GM12875 (cell line): ENCODE measurements around the gene THEMIS.

Experiments used
- H3K4me3 ChIP-seq: one replicate; pipeline ENCODE4 v1.5.1; 2011; ENCODE audit warnings: low read depth, low read length, control low read depth
- TF ChIP-seq, protein P1 (sequence below): IDR thresholded peaks from 2 replicates; pipeline ENCODE4 v1.5.1; 2011; ENCODE audit warnings: low read depth, mild to moderate bottlenecking, control low read depth, inconsistent platforms, low read length, moderate library complexity, borderline replicate concordance; ENCODE audit not compliant: insufficient read depth

The THEMIS gene

GRCh38 chr6:127860723-127861122, 40.1 kb downstream of the THEMIS start:
- TF ChIP-seq, protein P1, sequence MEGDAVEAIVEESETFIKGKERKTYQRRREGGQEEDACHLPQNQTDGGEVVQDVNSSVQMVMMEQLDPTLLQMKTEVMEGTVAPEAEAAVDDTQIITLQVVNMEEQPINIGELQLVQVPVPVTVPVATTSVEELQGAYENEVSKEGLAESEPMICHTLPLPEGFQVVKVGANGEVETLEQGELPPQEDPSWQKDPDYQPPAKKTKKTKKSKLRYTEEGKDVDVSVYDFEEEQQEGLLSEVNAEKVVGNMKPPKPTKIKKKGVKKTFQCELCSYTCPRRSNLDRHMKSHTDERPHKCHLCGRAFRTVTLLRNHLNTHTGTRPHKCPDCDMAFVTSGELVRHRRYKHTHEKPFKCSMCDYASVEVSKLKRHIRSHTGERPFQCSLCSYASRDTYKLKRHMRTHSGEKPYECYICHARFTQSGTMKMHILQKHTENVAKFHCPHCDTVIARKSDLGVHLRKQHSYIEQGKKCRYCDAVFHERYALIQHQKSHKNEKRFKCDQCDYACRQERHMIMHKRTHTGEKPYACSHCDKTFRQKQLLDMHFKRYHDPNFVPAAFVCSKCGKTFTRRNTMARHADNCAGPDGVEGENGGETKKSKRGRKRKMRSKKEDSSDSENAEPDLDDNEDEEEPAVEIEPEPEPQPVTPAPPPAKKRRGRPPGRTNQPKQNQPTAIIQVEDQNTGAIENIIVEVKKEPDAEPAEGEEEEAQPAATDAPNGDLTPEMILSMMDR = no peak
- no peak overlapping the region for H3K4me3 ChIP-seq

DNA sequence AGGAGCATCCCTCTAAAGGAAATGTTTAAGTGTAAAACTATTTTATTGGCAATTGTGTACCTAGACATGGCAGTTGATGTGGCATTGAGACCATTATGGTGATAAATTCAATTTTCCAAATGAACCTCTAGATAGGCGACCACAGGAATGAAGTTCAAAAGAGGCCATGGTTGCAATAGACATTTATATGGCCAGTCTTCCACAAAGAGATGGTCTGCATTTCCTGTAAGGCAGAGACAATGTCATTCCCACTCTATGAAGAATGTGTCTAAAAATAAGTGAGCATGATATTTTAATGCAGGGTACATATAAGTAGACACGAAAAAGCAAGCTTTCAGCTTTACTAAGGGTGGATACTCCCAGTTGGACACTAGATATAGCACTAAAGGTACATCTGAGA, 40.9 kb downstream of the THEMIS start:
- TF ChIP-seq, protein P1 = no peak
- H3K4me3 ChIP-seq = no peak overlapping the region

DNA sequence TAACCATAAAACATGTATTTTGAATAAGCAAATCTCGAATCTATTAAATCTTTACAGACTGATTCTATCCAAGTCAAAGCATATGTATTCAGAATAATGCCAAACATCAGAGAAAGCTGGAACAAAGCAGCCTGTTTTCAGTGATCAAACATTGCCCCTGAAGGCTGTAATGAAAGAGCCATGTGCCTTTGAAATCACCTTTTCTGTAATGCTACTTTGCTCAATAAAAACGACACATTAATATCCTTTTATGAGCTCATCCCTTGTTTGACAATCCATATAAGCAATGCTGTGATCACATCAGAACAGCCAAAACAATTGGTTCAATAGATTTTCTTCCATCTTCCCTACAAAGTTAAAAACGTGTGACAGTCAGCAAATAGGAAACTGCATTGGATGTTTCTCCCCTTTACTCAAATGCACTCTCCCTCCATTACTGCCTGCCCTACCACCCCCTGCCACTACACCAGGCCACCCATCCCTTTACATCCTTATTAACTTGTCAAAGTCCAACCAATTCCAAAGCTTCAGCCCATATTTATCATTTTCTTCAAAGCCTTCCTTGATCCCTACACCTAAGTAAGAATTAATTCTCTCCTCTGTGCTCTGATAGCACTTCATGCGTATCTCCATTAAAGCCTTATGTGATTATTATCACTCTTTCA, 42.0 kb downstream of the THEMIS start:
- no peak overlapping the region for H3K4me3 ChIP-seq
- TF ChIP-seq, protein P1 = no peak

- TF ChIP-seq, protein P1 = no peak
- H3K4me3 ChIP-seq = no peak overlapping the region
Observed at GRCh38 chr6:127857051-127857637, 43.7 kb downstream of the THEMIS start.

GRCh38 chr6:127855542-127856159, 45.2 kb downstream of the THEMIS start:
- H3K4me3 ChIP-seq = no peak overlapping the region
- TF ChIP-seq, protein P1 = no peak

GRCh38 chr6:127854009-127854408, 46.8 kb downstream of the THEMIS start:
- H3K4me3 ChIP-seq = no peak overlapping the region
- TF ChIP-seq, protein P1 = no peak

- H3K4me3 ChIP-seq = no peak overlapping the region
- TF ChIP-seq, protein P1 = no peak
Observed at GRCh38 chr6:127851197-127851596, 49.7 kb downstream of the THEMIS start.
